Non-pigmented ciliary epithelial cell (primary cell): ENCODE data around the gene ZNF32.
"Not testable (repeated sequence)": the region's sequence is repeated elsewhere in the genome, so short reads cannot be mapped to it uniquely, and the experiment has no call there.

ENCODE experiments used
- DNase-seq: peaks from one replicate; pipeline ENCODE4 v3.0.0-alpha.2; 2010; ENCODE audit warnings: low read depth

ZNF32 gene

DNA sequence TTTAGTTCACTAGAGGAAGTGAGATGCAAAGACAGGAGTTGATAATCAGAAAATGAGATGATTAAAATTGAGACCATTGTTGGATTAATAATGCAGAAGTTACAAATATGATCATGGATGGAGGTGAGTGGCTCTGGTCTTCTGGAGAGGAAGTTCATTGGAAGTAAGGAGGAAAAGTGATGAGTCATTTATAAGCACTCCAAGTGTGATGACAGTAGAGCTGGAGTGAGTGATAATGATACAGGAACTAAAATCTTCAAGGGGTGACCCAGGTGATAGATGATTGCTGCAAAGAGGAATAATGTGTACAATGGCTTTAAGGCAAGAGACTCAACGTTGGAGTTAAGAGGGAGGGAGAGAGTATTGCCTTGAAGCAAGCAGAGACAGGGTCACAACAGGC, 20.7 kb downstream of the ZNF32 start:
- DNase-seq = no peak

DNA sequence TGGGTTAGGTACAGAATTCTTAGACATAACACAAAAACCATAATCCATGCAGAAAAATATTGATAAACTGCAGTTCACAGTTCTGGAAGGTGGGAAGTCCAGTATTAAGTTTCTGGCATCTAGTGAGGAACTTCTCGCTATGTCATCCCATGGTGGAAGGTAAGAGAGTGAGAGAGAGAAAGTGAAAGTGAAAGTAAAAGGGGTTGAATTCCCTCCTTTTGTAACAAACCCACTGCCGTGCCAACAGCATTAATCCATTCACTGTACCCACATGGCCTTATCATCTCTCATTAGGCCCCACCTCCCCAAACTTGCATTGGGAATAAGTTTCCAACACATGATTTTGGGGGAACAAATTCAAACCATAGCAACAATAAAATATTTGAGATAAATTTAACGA, 25.3 kb downstream of the ZNF32 start:
- no peak for DNase-seq

GRCh38 chr10:43622038-43622437, 26.6 kb downstream of the ZNF32 start:
- no peak for DNase-seq

DNA sequence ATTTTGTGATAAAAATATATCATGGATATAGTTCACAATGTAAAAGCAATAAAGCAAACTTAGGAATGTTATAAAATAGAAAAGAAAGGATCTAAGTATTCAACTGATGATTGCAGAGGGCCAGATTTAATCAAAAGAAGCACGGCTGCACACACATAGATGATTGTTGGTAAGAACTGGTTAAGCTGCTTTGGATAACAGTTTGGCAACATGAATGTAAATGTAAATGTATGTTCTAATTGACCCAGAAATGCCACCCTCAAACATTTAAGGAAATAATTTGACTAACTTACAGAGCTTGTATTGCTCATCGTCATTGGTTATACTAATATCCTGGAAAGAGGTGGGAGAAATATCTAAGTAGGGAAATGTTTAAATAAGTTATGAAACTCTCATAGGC, 29.3 kb downstream of the ZNF32 start:
- no peak for DNase-seq

GRCh38 chr10:43616697-43617370, 31.8 kb downstream of the ZNF32 start:
- DNase-seq = no peak

- no peak for DNase-seq
Measured at GRCh38 chr10:43610636-43611035, 38.0 kb downstream of the ZNF32 start.

GRCh38 chr10:43607199-43607573, 41.5 kb downstream of the ZNF32 start:
- DNase-seq = no peak

DNA sequence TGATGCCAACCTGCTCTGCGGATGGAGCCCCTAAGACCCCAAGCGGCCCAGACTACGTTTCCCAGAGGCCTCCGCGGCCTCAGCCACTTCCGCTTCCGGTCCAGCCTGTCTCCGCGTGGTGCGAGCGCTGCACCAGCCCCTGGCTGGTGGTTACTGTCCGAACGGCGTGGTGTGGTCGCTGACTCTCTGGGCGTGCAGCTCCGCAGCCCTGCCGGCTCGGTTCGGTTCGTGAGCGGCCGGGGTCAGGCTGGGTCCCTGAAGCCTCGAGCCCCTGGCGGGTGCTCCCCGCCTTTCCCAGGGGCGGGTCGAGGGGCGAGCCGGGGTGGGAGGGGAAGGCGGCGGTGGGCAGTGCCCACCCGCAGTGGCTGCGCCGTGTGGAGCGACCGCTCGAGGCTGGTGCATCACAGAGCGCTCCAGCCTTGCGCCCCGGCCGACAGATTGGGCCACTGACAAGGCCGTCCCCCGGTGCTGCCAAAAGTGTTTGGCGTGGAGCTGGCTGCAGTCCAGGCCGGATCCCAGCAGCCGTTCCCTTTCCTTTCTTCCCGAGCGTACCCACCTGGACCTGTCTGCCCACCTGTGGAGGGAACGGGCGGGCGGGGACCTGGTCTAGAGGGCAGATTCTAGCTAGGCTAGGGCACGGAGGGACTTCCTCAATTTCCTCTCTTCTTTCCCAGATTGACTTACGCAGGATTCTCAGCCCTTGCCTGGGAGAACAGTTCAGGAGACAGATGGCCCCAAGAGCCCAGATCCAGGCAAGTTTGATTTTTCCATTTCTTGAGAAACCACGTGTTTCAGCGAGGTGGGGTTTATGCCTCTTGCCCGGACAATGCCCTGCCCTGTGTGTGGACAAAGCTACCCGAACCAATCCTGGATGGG, 42.1 kb downstream of the ZNF32 start, which contains the start of gene ZNF485:
ZNF485 (plus strand) TSS at position 116 of the 876 bp plus-strand sequence; CDS start at position 729, 613 bp downstream.
- DNase-seq = no peak

DNA sequence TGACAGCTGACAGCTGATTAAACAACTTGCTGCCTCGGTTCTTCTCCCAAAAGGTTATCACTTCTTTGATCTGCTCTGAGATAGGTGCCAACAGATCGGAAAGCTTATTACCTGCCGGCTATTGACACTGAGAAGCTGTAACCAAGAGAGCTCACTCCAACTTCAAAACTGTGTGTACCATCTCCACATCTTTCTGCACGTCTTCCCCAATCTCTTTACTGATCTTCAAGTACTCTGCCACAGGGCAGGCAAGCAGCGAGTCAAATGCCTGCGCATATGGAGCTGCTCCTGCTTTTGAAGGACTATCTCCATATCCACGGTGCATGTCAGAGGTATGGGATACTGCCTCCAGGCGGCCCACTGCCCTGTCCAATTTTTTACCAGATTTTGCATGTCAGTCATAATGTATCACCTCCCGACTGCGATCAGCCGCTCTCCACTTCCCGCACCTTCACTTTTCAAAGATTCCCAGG, 42.8 kb downstream of the ZNF32 start:
- DNase-seq = no peak

GRCh38 chr10:43601576-43601975, 47.1 kb downstream of the ZNF32 start:
- not testable (repeated sequence) for DNase-seq

DNA sequence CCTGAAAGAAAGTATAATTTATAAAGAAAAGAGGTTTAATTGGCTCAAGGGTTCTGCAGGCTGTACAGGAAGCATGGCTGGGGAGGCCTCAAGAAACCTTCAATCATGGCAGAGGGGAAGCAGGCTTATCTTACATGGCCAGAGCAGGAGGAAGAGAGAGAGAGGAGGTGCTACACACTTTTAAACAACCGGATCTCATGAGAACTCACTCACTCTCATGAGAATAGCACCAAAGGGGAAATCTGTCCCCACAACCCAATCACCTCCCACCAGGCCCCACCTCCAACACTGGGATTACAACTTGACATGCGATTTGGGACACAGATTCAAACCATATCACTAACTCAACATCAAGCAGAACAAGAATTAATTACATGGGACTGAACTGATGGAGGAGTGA, 49.3 kb downstream of the ZNF32 start:
- no peak for DNase-seq

DNA sequence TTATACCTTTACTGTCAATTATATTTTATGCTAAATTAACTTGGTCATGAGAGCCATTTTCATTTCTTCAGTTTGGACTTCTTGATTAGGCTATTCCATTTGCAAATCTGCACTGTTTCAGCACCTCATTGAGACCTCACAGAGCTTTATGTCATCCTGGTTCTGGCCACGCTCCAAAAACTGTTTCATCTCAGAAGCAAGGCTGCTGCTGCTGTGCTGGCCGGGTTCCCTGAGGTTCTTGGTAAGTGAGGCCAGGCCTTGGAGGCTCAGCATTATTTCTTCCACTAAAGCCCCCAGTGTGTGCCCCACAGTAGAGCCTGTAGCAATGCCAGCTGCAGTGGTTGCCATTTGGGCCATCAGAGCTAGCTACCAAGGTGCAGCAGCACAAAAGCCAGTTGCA, 50.2 kb downstream of the ZNF32 start:
- DNase-seq = no peak

DNA sequence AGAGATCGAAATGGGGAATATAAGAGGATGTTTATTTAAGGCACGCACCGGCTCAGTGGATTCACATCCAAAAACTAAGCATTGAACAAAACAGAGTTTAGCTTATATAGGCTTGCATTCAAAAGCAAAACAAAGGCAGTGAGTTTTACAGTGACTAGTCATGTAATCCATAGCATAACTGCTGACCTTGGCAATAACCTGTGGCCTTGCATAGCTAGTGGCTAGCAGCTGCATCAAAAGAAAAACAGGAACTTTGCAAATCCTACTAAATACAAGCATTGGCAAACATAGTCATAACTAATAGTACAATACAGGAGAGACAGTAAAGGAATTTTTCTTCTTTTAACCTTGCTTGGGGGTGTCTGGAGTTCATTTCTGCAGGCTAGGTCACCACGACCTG, 52.1 kb downstream of the ZNF32 start:
- DNase-seq = no peak

DNA sequence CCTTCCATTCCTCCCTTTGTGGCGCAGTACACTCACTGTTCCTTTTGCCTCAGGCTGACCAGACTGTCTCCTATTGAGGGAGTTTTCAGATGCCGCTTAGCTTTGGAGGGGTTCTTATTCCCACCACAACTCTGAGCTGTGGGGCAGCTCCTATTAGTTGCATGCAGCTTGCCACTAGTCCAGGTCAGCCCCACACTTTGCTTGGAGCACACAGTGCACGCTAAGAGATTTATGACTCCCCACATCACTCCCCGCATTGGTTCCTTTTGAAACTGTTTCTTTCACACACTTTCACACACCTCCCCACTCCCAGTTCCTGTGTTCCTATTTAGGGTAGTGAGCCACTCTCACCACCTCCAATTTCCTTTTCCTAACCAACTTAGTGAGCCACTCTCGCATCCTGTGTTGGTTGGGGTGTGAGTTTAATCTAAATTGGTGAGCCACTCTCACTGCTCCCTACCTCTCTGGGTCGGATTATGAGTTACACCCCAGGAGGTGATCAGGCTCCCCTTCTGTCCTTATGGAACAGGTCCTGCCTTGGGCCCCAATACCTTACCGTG, 52.9 kb downstream of the ZNF32 start:
- DNase-seq = no peak

DNA sequence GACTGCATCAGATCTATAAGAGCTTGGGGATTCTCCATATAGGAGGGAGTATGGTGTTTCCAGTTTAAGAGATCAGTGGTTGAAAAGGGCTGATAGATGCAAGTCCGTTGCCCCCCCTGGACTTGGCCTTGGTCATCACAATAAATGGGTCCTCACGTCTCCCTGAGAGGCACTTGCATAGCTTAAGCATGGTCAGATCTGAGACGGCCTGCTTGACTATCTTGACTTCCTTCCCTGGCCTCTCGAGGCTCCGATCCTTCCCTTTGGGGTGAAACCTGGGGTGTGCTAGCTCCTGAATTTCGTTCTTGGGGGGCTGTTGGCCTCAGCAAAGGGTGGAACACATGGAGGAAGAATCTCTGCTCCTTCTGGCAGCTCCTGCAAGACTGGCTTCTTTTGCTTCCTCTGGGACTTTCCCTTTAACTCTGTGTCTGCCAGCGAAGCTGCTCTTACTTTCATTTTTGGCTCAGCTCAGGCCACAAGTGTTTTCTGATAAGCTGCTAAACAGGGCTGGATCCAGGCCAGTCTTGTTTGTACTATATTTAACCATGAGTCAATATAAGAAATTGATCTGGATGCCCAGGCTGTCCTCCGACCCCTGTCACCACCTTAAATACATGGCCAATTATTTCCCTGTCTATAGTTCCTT, 53.6 kb downstream of the ZNF32 start:
- DNase-seq = no peak
